Renal pelvis (tissue), 12 donors: Measurements from ENCODE around the gene TOP2A. TPM values are rescaled to one million over a fixed set of nuclear protein-coding genes. Genes with fewer than 3 reads are reported as not detected.
A peak's percentile ranks its signal among the peaks of the same experiment; 100 is the strongest.

ENCODE experiments used
- DNase-seq: peaks from one replicate; pipeline ENCODE4 v3.0.0-alpha.2; 2013
- long read RNA-seq, 16 experiments: transcript quantifications; one replicate each; lab custom pipeline, GENCODE V29; 2026
- polyA plus RNA-seq, 3 donors: library from polyadenylated mRNA; unstranded; fragments of 120-200 nt; gene quantifications; one replicate each; pipeline ENCODE4 v1.2.1, GENCODE V29; 2013; ENCODE audit not compliant: insufficient read length in 3 of 3

TOP2A gene
- polyA plus RNA-seq = 100 to 1,000 TPM; 157 to 176 (median 174) TPM
- long read RNA-seq, donor 1, partial matches to known transcripts = 53 of 54 reads
- long read RNA-seq, donor 1, other reads (novel, unspliced or antisense) = 0 of 54 reads
- long read RNA-seq, donor 2, full-length matches to known transcripts = 5 of 90 reads
- long read RNA-seq, donor 2, partial matches to known transcripts = 85 of 90 reads
- long read RNA-seq, donor 2, other reads (novel, unspliced or antisense) = 0 of 90 reads
- long read RNA-seq, donor 3, partial matches to known transcripts = 46 of 49 reads
- long read RNA-seq, donor 3, other reads (novel, unspliced or antisense) = 0 of 49 reads
- long read RNA-seq, donor 4, partial matches to known transcripts = 33 of 33 reads
- long read RNA-seq, donor 4, other reads (novel, unspliced or antisense) = 0 of 33 reads
- long read RNA-seq, donor 5, partial matches to known transcripts = 19 of 19 reads
- long read RNA-seq, donor 5, other reads (novel, unspliced or antisense) = 0 of 19 reads
- long read RNA-seq, donor 6, partial matches to known transcripts = 121 of 125 reads
- long read RNA-seq, donor 6, other reads (novel, unspliced or antisense) = 0 of 125 reads
- long read RNA-seq, donor 7, partial matches to known transcripts = 44 of 44 reads
- long read RNA-seq, donor 7, other reads (novel, unspliced or antisense) = 0 of 44 reads
- long read RNA-seq, donor 8, partial matches to known transcripts = 5 of 5 reads
- long read RNA-seq, donor 8, other reads (novel, unspliced or antisense) = 0 of 5 reads
- long read RNA-seq, donor 9, partial matches to known transcripts = 52 of 55 reads
- long read RNA-seq, donor 9, other reads (novel, unspliced or antisense) = 0 of 55 reads
- long read RNA-seq, donor 10, partial matches to known transcripts = 65 of 68 reads
- long read RNA-seq, donor 10, other reads (novel, unspliced or antisense) = 0 of 68 reads
- long read RNA-seq, donor 11, partial matches to known transcripts = 21 of 22 reads
- long read RNA-seq, donor 11, other reads (novel, unspliced or antisense) = 0 of 22 reads
- long read RNA-seq, donor 12, full-length matches to known transcripts = 5 of 116 reads
- long read RNA-seq, donor 12, partial matches to known transcripts = 111 of 116 reads
- long read RNA-seq, donor 12, other reads (novel, unspliced or antisense) = 0 of 116 reads
- long read RNA-seq, donor 13, partial matches to known transcripts = 39 of 41 reads
- long read RNA-seq, donor 13, other reads (novel, unspliced or antisense) = 0 of 41 reads
- long read RNA-seq, donor 14 = 0 reads
- long read RNA-seq, donor 15 = 0 reads
- long read RNA-seq, donor 16, partial matches to known transcripts = 32 of 34 reads
- long read RNA-seq, donor 16, other reads (novel, unspliced or antisense) = 0 of 34 reads

DNA sequence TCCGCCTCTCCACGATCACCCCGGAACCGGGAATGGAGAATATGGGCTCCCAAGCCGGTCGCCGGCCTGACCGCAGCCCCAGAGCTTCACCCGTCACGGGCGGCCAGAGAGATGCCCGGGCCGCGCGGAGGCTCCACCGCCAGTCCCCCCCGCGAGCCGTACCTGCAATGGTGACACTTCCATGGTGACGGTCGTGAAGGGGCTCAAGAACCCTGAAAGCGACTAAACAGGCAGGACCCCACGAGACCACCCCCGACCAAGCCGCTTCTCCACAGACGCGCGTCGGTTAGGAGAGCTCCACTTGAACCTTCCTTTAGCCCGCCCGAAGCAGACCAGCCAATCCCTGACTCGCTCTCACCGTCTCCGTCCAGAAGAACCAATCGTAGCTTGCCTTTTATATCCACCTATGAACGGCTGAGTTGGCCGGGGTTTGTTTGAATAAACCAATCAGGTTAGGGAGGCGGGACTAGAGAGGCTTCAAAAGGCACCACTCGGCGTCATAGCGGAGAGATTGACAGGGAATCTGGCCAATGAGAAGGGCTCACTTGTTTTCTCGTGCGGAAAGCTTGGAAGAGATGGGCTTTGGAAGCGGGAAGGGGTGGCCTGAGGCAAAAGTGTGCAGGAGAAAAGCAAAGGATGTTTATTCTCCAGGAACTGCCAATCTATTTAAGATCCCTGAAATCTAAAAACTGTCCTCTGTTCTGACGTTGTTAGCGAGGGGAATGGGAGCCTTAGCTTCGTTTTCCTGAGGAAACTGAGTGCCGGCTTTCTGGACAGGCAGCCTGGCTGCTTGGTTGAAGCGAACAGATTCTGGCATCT is at the start of gene TOP2A:
Gene TOP2A, minus strand, starts transcription at position 288 of the 819 bp plus-strand sequence. Its CDS starts 105 bp downstream, at position 183.
- DNase-seq = peak; percentile 100

DNA sequence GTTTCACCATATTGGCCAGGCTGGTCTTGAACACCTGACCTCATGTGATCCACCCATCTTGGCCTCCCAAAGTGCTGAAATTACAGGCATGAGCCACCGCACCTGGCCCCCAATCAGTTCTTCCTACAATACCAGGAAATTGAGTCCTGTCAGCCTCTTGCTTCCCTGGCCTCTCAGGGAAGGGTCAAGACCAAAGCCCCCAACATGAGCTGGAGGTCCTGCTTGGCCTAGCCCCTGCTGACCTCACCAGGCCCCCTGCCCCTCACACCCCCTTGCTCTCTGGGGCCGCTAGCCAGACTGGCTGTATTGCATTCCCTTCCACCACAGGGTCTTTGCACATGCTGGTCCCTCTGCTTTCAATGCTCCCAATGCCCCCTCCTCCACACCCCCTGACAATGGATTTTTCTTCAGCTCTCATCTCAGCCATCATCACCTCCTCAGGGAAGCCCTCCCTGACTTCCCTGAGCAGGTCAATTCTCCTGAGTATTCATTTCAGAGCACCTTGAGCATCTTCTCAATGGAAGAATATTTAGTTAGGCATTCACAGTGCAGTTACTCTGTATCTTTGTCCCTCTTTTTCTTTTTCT is 49.7 kb upstream of the TOP2A start:
- DNase-seq = no peak

DNA sequence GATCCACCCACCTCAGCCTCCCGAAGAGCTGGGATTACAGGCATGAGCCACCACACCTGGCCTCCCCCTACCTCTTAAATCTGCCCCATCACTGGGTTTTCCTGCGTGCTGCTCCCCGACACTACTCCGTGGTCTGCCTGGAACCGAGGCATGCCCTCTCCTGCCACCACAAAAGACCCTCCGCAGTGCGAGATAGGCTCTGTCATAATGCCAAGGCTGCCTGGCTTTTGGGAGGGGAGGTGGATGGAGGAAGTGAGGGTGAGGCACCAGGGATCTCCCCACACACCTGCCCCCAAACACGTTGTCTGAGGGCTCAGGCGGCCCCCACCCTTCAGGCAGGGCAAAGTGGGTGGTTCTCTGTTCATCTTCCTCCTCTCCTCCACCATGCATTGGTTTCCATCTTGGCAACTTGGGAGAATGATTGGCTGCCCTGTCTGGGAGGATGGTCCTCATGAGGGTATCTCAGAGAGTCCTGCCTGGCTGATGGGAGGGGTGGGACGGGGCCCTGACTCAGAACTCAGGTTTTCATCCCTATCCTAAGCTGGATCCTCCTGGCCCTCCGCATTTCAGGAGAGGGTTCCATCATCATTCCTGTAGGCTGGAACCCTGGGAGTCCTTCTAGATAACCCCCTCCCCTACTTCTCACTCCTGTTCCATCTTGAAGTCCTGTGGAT is 48.7 kb upstream of the TOP2A start:
- DNase-seq = no peak

- DNase-seq = no peak
These were observed 46.7 kb upstream of the TOP2A start for GRCh38 chr17:40464392-40464855.

- DNase-seq = no peak
These were observed 45.4 kb upstream of the TOP2A start for GRCh38 chr17:40463122-40463550.

GRCh38 chr17:40462343-40463121 is 44.8 kb upstream of the TOP2A start:
- no peak for DNase-seq

GRCh38 chr17:40461732-40462342 is 44.1 kb upstream of the TOP2A start:
- DNase-seq = no peak

DNA sequence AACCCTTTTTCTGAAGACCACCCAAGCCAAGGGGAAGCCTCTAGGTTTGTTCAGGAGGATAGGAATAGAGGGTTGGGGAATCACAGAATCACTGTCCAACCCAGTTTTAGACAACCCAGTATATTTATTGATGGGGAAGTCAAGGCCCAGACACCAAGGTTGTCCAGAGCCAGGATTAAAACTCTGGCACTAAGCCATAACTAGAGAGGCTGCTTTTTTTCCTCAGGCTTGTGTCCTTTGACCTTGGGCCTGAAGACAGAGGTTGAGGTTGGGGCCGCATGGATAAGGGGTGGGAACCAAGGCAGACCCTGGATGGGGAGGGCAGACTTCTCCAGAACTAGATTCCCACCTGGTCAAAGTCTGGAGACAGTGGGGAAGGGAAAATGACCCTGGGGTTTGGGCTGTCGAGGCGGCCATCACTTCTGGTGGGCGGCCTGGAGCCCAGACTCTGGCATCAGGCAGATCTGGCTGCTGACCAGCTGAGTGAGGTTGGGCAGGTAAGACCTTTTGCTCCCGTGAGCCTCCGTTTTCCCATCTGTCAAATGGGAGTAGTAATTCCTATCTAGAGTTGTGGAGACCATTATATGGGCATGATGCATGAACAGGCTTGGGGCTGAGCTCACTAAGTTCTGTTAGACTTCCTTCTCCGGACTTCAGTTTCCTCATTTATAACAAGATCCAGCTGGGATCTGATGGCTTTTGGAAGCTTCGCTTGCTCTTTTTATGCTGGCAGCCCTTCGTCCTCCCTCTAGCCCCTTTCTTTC is 43.5 kb upstream of the TOP2A start:
- no peak for DNase-seq

- DNase-seq = peak; percentile 70
These were observed 42.9 kb upstream of the TOP2A start for GRCh38 chr17:40460604-40460967.

- DNase-seq = no peak
These were observed 42.2 kb upstream of the TOP2A start for GRCh38 chr17:40459636-40460603.

GRCh38 chr17:40458851-40459482 is 41.3 kb upstream of the TOP2A start:
- no peak for DNase-seq

- no peak for DNase-seq
These were observed 40.5 kb upstream of the TOP2A start for GRCh38 chr17:40457964-40458791.

- no peak for DNase-seq
These were observed 39.7 kb upstream of the TOP2A start for GRCh38 chr17:40457369-40457768.

- DNase-seq = no peak
These were observed 38.8 kb upstream of the TOP2A start for GRCh38 chr17:40456396-40456951.

DNA sequence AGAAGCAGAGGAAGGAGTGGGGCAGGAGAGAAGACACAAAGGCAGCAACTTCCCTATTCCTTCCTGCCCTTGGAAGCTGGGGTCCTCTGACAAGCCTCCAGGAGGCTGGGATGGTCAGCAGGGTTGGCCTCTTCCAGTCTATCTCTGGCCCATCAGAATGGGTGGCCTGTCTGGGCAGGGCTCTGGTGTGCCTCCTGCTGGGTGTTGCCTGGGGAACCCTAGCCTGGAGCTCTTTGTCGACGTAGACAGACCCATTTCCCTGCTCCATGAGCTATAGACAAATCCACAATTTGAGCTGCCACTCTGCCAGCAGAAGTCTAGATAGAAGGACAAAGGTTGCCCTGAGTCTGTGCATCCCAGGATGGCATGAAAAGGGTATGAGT is 36.9 kb upstream of the TOP2A start:
- no peak for DNase-seq
